Prostate gland (tissue), 2 donors: Measurements from ENCODE around the gene NAMPT. TPM values are rescaled to one million over a fixed set of nuclear protein-coding genes. Genes with fewer than 3 reads are reported as not detected.
A peak's percentile ranks its signal among the peaks of the same experiment; 100 is the strongest.

ENCODE experiments used
- DNase-seq: peaks from one replicate; pipeline ENCODE4 v3.0.0-alpha.2; 2019; ENCODE audit warnings: low spot score
- H3K27ac ChIP-seq, 2 donors: fragments of 200-600 bp; sonication (generic); 2 replicates each; pipeline ENCODE4 v1.5.1; 2017 to 2019
- H3K27me3 ChIP-seq: fragments of 200-600 bp; sonication (generic); replicated peaks from 2 replicates; pipeline ENCODE4 v1.5.1; 2019; ENCODE audit not compliant: insufficient read depth
- H3K36me3 ChIP-seq, 2 donors: fragments of 200-600 bp; sonication (generic); 1 replicate in 1 of 2; 2 replicates in 1 of 2; pipeline versions ENCODE4 v1.5.1 to v1.8.1; 2017 to 2019
- H3K4me1 ChIP-seq: fragments of 200-600 bp; sonication (generic); replicated peaks from 2 replicates; pipeline ENCODE4 v1.5.1; 2019
- H3K4me3 ChIP-seq, 2 donors: fragments of 200-600 bp; sonication (generic); 2 replicates each; pipeline ENCODE4 v1.5.1; 2017 to 2019
- H3K9me3 ChIP-seq: fragments of 200-600 bp; sonication (generic); 2 replicates; pipeline ENCODE4 v1.5.1; 2017
- POLR2A ChIP-seq: fragments of 450-650 bp; IDR thresholded peaks from one replicate; pipeline ENCODE4 v1.6.1; 2016; ENCODE audit warnings: antibody characterized with exemption, mild to moderate bottlenecking
- POLR2AphosphoS5 ChIP-seq: sonication (generic); formaldehyde crosslinking; IDR thresholded peaks from one replicate; pipeline ENCODE4 v1.6.1; 2017; ENCODE audit warnings: antibody characterized with exemption
- WGBS: methylation state at CpG from one replicate; pipeline ENCODE4 v1.1.5; 2018; 5-methylcytosine and 5-hydroxymethylcytosine counted together
- intact Hi-C: fragments of 100-400 bp; cut with DNase I; formaldehyde crosslinking; loops from one replicate; pipeline ENCODE4 v1.14.2; 2022
- total RNA-seq, 2 donors: library from RNA; depleted of rRNA; stranded (reverse); fragments of >200 nt; gene quantifications; one replicate each; pipeline ENCODE4 v1.1.0, GENCODE V29; 2016
- TF ChIP-seq, protein P1 (sequence below), 4 experiments: fragments of 200-600 bp in 2 of 4; fragments of 450-650 bp in 2 of 4; sonication (generic) in 2 of 4; IDR thresholded peaks; 1 replicate in 3 of 4; 2 replicates in 1 of 4; pipeline ENCODE4 v1.5.1; 2016 to 2019; ENCODE audit warnings: antibody characterized with exemption in 4 of 4, mild to moderate bottlenecking in 2 of 4, moderate library complexity in 2 of 4

Gene NAMPT
- total RNA-seq, 2 donors from 2014 or later, result 108 to 284 TPM

GRCh38 chr7:106282390-106282789, 2.4 kb downstream of the NAMPT start:
- H3K4me1 ChIP-seq, result no peaks in the 10 kb centered on the region
- intact Hi-C loops, result no loop called here

DNA sequence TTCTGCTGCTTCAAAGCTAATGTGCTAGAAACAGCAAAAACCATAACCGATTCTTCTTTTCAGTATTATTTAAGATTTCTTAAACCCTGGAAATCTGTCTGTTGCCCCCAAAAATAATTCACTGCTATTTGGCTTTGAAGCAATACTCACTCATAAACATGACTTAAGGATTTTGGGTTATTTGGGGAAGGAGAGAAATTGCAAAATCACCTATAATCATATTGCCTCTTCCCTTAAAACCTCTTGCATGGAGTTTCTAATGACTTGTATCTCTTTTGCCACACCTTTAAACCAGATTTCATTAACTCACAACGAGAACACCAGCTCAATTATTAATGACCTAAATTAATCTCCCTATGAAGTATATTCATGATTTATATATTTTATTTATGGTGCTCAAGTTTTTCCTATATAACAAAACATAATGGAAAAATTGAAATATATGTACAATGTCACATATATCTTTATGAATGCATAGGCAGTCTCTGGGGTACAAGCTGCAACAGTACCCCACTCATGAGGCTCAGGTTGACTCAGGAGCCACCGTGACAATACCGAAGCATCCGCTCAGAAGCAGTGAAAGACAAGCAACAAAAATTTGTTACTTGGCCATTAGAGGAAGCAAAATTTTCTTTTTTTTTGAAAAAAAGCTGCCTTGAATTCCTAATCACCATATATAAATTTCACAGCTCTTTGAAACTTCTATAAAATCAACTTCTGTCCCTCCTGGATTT, 3.0 kb downstream of the NAMPT start:
- Histone ChIP-seq H3K27me3 (no peaks in the 10 kb centered on the region), H3K9me3 (no peaks in the 10 kb centered on the region), H3K4me3 (peak overlapping the region in 1 of 2 donors; percentile 88), H3K27ac (peak overlapping the region in 1 of 2 donors; percentile 100), H3K4me1 (no peaks in the 10 kb centered on the region), H3K36me3 (no peaks in the 10 kb centered on the region)
- TF ChIP-seq POLR2A (no peak), POLR2AphosphoS5 (no peak)
- TF ChIP-seq, protein P1, sequence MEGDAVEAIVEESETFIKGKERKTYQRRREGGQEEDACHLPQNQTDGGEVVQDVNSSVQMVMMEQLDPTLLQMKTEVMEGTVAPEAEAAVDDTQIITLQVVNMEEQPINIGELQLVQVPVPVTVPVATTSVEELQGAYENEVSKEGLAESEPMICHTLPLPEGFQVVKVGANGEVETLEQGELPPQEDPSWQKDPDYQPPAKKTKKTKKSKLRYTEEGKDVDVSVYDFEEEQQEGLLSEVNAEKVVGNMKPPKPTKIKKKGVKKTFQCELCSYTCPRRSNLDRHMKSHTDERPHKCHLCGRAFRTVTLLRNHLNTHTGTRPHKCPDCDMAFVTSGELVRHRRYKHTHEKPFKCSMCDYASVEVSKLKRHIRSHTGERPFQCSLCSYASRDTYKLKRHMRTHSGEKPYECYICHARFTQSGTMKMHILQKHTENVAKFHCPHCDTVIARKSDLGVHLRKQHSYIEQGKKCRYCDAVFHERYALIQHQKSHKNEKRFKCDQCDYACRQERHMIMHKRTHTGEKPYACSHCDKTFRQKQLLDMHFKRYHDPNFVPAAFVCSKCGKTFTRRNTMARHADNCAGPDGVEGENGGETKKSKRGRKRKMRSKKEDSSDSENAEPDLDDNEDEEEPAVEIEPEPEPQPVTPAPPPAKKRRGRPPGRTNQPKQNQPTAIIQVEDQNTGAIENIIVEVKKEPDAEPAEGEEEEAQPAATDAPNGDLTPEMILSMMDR (IDR thresholded peaks at IDR 0.05), result no peak
- intact Hi-C loops, result no loop called here
- no peak for DNase-seq
- WGBS, result 93% methylated on average over 5 of the region's 5 CpGs

More at GRCh38 chr7:106282390-106282789, 2.4 kb downstream of the NAMPT start:
- Histone ChIP-seq H3K36me3 (no peaks in the 10 kb centered on the region), H3K27me3 (no peaks in the 10 kb centered on the region), H3K9me3 (no peaks in the 10 kb centered on the region), H3K4me3 (peak overlapping the region in 1 of 2 donors; percentile 88), H3K27ac (peak overlapping the region; percentile 5 to 100)
- 88% methylated on average over 6 of the region's 6 CpGs for WGBS
- DNase-seq, result no peak
- TF ChIP-seq POLR2AphosphoS5 (peak; percentile 5), POLR2A (no peak)
- TF ChIP-seq, protein P1 (IDR thresholded peaks at IDR 0.05), result no peak

DNA sequence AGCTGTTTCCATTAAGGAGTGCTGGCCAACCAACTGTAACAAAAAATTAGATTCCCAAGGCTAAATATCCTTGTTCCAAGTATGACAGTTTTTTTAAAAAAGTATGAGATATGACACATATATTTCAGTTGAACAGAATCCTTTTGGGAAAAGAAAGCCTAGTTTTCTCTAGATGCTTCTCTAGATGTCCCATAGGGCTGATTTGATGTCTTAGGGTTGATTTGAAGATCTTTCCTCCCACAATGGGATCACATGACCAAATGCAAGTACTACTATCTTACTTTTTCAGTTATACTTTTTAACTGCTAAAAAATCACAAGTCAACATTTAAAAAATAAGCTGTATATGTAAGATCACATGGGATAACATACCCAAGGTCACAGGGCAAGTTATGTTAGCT, 3.7 kb downstream of the NAMPT start:
- no peaks in the 10 kb centered on the region for H3K36me3 ChIP-seq
- H3K27me3 ChIP-seq, result no peaks in the 10 kb centered on the region
- H3K27ac ChIP-seq, result no peak overlapping the region
- TF ChIP-seq POLR2A (no peak), POLR2AphosphoS5 (no peak)
- TF ChIP-seq, protein P1 (IDR thresholded peaks at IDR 0.05), result no peak
- H3K4me1 ChIP-seq, result no peaks in the 10 kb centered on the region
- no peak overlapping the region for H3K4me3 ChIP-seq
- DNase-seq, result no peak
- no peaks in the 10 kb centered on the region for H3K9me3 ChIP-seq
- intact Hi-C loops, result no loop called here

DNA sequence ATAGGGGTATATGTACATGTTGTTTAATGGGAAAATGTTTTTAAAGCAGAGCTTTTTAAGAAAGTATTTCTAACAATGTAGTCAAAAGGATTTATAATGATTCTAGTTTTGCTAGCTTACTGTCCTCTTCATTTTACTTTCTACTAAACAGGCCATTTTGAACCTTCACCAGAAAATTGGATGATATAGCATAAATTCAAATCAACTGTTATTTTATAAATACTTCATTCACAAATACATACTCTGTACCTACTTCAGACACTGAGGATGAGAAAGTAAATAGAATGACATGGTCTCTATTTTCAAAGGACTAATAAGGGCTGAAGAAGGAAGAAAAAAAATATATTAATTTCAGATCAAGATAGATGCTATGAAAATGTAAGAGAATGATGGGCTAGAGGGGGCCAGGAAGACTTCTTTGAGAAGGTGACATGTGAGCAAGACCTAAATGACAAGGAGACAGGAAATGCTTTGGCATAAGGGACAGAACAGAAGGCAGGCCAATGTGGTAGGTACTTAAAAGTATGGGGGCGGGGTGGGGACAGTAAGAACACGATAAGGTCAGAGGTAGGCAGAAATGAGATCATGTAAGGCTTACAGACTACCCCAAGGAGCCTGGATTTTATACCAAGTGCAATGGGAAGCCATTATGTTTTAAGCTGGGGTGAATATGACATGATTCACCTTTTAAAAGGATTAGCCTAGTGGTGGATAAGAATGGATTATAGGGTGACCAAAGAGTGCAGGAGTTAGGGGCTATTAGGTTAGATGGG, 5.2 kb downstream of the NAMPT start:
- Histone ChIP-seq H3K4me1 (no peaks in the 10 kb centered on the region), H3K4me3 (no peak overlapping the region), H3K27ac (no peak overlapping the region), H3K36me3 (no peaks in the 10 kb centered on the region), H3K9me3 (no peaks in the 10 kb centered on the region), H3K27me3 (no peaks in the 10 kb centered on the region)
- intact Hi-C loops, result no loop called here
- DNase-seq, result no peak
- 92% methylated on average over 2 of the region's 2 CpGs for WGBS
- TF ChIP-seq, protein P1 (IDR thresholded peaks at IDR 0.05), result no peak
- TF ChIP-seq POLR2AphosphoS5, result peak; percentile 2
